Panc1 (cell line): ENCODE measurements around the gene UGT1A4. TPM values are rescaled to one million over a fixed set of nuclear protein-coding genes. Genes with fewer than 3 reads are reported as not detected.

Experiments
- ATAC-seq: fragments of 200-7000 bp; cut with Tn5 transposase; 2 replicates; pipeline ENCODE4 v1.9.1; 2020; ENCODE audit warnings: mild to moderate bottlenecking, moderate library complexity
- BruUV-seq: library from RNA; stranded (reverse); fragments of 400-500 nt; replicated peaks from 2 replicates; lab custom pipeline; 2021; lab: Mats Ljungman, UMichigan
- CTCF ChIA-PET: fragments of 300-600 bp; sonication (Branson Sonifier 250); formaldehyde crosslinking; loops from one replicate; lab custom pipeline; 2022; ENCODE audit warnings: antibody characterized with exemption; lab: Charles Lee
- POLR2A ChIA-PET: fragments of 300-600 bp; sonication (Branson Sonifier 250); formaldehyde crosslinking; loops from one replicate; lab custom pipeline; 2022; ENCODE audit warnings: antibody characterized with exemption; lab: Charles Lee
- DNase-seq: peaks from one replicate; pipeline ENCODE4 v3.0.0-alpha.2; 2010; ENCODE audit warnings: low read depth, low spot score
- H3K27ac ChIP-seq: 2 replicates; pipeline ENCODE4 v1.5.1; 2011; ENCODE audit warnings: mild to moderate bottlenecking, low read length, inconsistent platforms
- H3K27me3 ChIP-seq: fragments of 200-500 bp; sonication (Bioruptor generic); 2 replicates; pipeline ENCODE4 v1.6.0; 2014; ENCODE audit warnings: low read length, inconsistent platforms; ENCODE audit not compliant: control insufficient read depth, insufficient read depth
- H3K36me3 ChIP-seq: fragments of 200-500 bp; sonication (Bioruptor generic); 2 replicates; pipeline ENCODE4 v1.5.1; 2014; ENCODE audit warnings: inconsistent platforms, mild to moderate bottlenecking, low read length, moderate library complexity; ENCODE audit not compliant: control insufficient read depth, insufficient read depth
- H3K4me1 ChIP-seq: 2 replicates; pipeline ENCODE4 v1.5.1; 2011; ENCODE audit warnings: inconsistent platforms, mild to moderate bottlenecking, low read length, moderate library complexity; ENCODE audit not compliant: control insufficient read depth, insufficient read depth
- H3K4me3 ChIP-seq, 2 experiments: 2 replicates each; pipeline ENCODE4 v1.5.1; 2011 to 2012; ENCODE audit warnings: low read depth in 2 of 2, low read length in 2 of 2, mild to moderate bottlenecking in 2 of 2, inconsistent platforms in 1 of 2, moderate library complexity in 1 of 2
- H3K9me3 ChIP-seq: fragments of 200-500 bp; sonication (Bioruptor generic); 2 replicates; pipeline ENCODE4 v1.5.1; 2014; ENCODE audit warnings: low read depth, mild to moderate bottlenecking, inconsistent platforms, low read length, moderate library complexity; ENCODE audit not compliant: control insufficient read depth, insufficient read depth
- POLR2AphosphoS5 ChIP-seq: IDR thresholded peaks from 2 replicates; pipeline ENCODE4 v1.6.1; 2012; ENCODE audit warnings: mild to moderate bottlenecking, low read depth, low read length, moderate library complexity
- REST ChIP-seq, 2 experiments: IDR thresholded peaks; 2 replicates each; pipeline ENCODE4 v1.6.1; 2011 to 2012; ENCODE audit warnings: low read depth in 2 of 2, control low read depth in 1 of 2, low read length in 1 of 2, mild to moderate bottlenecking in 1 of 2, moderate library complexity in 1 of 2; ENCODE audit not compliant: insufficient read depth in 1 of 2
- SIN3A ChIP-seq: IDR thresholded peaks from 2 replicates; pipeline ENCODE4 v1.6.1; 2012; ENCODE audit warnings: low read depth, mild to moderate bottlenecking, low read length, moderate library complexity, borderline replicate concordance; ENCODE audit not compliant: insufficient read depth
- TCF7L2 ChIP-seq: IDR thresholded peaks from 2 replicates; pipeline ENCODE4 v1.6.1; 2011; ENCODE audit warnings: mild to moderate bottlenecking, low read depth, low read length, inconsistent platforms
- in situ Hi-C: cut with HindIII; loops from 2 replicates; pipeline ENCODE4 v1.10.0; 2016; ENCODE audit warnings: low sequenced_read_pairs, low pct_unique_long_range_greater_than_20kb
- intact Hi-C: fragments of 100-400 bp; cut with micrococcal nuclease; formaldehyde crosslinking; loops from one replicate; pipeline ENCODE4 v1.10.0; 2022; ENCODE audit not compliant: unreplicated experiment
- total RNA-seq: library from RNA; stranded (reverse); gene quantifications from one replicate; pipeline ENCODE4 v1.2.1, GENCODE V29; 2021; ENCODE audit not compliant: unreplicated experiment
- TF ChIP-seq, protein P1 (sequence below): fragments of 450-650 bp; IDR thresholded peaks from 2 replicates; pipeline ENCODE4 v1.5.1; 2017; ENCODE audit warnings: mild to moderate bottlenecking

UGT1A4 gene
- total RNA-seq, 1 experiment from 2014 or later = not detected

GRCh38 chr2:233672886-233673285, 45.6 kb upstream of the UGT1A4 start:
- ChIA-PET POLR2A (no interaction called here), CTCF (no interaction called here)
- DNase-seq (no peak), ATAC-seq (no peak)
- TF ChIP-seq TCF7L2 (no peak), POLR2AphosphoS5 (no peak), SIN3A (no peak), REST (IDR thresholded peaks at IDR 0.05; ENCODE audit: insufficient read depth in 1 of 2, low read depth in 2 of 2, low read length in 1 of 2) (no peak)
- TF ChIP-seq, protein P1, sequence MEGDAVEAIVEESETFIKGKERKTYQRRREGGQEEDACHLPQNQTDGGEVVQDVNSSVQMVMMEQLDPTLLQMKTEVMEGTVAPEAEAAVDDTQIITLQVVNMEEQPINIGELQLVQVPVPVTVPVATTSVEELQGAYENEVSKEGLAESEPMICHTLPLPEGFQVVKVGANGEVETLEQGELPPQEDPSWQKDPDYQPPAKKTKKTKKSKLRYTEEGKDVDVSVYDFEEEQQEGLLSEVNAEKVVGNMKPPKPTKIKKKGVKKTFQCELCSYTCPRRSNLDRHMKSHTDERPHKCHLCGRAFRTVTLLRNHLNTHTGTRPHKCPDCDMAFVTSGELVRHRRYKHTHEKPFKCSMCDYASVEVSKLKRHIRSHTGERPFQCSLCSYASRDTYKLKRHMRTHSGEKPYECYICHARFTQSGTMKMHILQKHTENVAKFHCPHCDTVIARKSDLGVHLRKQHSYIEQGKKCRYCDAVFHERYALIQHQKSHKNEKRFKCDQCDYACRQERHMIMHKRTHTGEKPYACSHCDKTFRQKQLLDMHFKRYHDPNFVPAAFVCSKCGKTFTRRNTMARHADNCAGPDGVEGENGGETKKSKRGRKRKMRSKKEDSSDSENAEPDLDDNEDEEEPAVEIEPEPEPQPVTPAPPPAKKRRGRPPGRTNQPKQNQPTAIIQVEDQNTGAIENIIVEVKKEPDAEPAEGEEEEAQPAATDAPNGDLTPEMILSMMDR = no peak
- intact Hi-C loops (no loop called here), in situ Hi-C loops (no loop called here)
- no peaks in the 10 kb centered on the region for H3K27me3 ChIP-seq
- BruUV-seq = no TSS peak
- H3K4me3 ChIP-seq = no peak overlapping the region
- H3K27ac ChIP-seq = no peak overlapping the region
- H3K4me1 ChIP-seq = no peaks in the 10 kb centered on the region
- H3K9me3 ChIP-seq = no peaks in the 10 kb centered on the region
- H3K36me3 ChIP-seq = no peaks in the 10 kb centered on the region

- no peaks in the 10 kb centered on the region for H3K36me3 ChIP-seq
- in situ Hi-C loops = no loop called here
- no peak for TF ChIP-seq REST (IDR thresholded peaks at IDR 0.05; ENCODE audit: insufficient read depth in 1 of 2, low read depth in 2 of 2, low read length in 1 of 2)
- no peak for TF ChIP-seq POLR2AphosphoS5
- TF ChIP-seq SIN3A = no peak
- TF ChIP-seq, protein P1 = no peak
- no peak for TF ChIP-seq TCF7L2
- H3K4me1 ChIP-seq = no peaks in the 10 kb centered on the region
- no peaks in the 10 kb centered on the region for H3K9me3 ChIP-seq
- intact Hi-C loops = no loop called here
- ATAC-seq (no peak), DNase-seq (no peak)
- H3K27me3 ChIP-seq = no peaks in the 10 kb centered on the region
- BruUV-seq = no TSS peak
- ChIA-PET CTCF (no interaction called here), POLR2A (no interaction called here)
- no peak overlapping the region for H3K27ac ChIP-seq
- H3K4me3 ChIP-seq = no peak overlapping the region
These were observed 44.6 kb upstream of the UGT1A4 start for GRCh38 chr2:233673896-233674295.
